Ishikawa (cell line): Measurements from ENCODE around the gene LRRC56.

ENCODE experiments used
- CEBPB ChIP-seq: IDR thresholded peaks from 2 replicates; pipeline ENCODE4 v1.6.1; 2012
- CREB1 ChIP-seq: IDR thresholded peaks from 2 replicates; pipeline ENCODE4 v1.6.1; 2012; ENCODE audit warnings: low read depth
- EGR1 ChIP-seq: IDR thresholded peaks from 2 replicates; pipeline ENCODE4 v1.6.1; 2012
- EP300 ChIP-seq: IDR thresholded peaks from 2 replicates; pipeline ENCODE4 v1.6.1; 2012; ENCODE audit warnings: borderline replicate concordance
- FOXM1 ChIP-seq: IDR thresholded peaks from 2 replicates; pipeline ENCODE4 v1.6.1; 2012; ENCODE audit warnings: low read depth, borderline replicate concordance
- MAX ChIP-seq: IDR thresholded peaks from 2 replicates; pipeline ENCODE4 v1.6.1; 2012
- RAD21 ChIP-seq: IDR thresholded peaks from 2 replicates; pipeline ENCODE4 v1.6.1; 2012; ENCODE audit warnings: low read depth
- TAF1 ChIP-seq: IDR thresholded peaks from 2 replicates; pipeline ENCODE4 v1.6.1; 2012; ENCODE audit warnings: low read depth, mild to moderate bottlenecking
- TEAD4 ChIP-seq: IDR thresholded peaks from 2 replicates; pipeline ENCODE4 v1.6.1; 2012
- YY1 ChIP-seq: IDR thresholded peaks from 2 replicates; pipeline ENCODE4 v1.6.1; 2012; ENCODE audit warnings: low read depth

DNA sequence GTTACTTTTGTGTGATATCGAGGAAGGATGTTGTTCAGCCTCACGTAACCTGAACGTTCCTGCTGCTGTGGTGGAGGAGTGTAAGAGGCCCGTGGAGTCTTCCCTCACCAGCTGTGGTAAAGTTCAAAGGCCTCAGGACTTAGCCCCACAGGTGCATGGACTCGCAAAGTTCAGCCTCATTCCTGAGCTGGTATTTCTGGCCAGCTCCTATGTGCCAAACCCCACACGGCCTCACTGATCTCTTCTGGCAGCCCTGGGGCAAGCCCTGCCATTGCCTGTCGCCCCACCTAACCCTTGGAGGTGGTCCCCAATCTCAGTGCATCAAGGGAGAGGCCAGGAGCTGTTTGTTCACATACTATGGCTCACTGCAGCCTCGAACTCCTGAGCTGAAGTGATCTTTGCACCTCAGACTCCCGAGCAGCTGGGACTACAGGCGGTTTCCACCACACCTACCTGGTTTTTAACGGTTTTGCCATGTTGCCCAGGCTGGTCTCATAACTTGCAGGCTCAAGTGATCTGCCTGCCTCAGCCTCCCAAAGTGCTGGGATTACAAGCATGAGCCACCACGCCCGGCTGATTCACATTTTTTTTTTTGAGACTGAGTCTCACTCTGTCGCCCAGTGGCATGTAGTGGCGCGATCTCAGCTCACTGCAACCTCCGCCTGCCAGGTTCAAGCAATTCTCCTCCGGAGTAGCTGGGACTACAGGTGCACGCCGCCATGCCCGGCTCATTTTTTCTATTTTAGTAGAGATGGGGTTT is 41.1 kb downstream of the LRRC56 start:
- TF ChIP-seq EP300 (no peak), FOXM1 (no peak), CEBPB (no peak), CREB1 (no peak), RAD21 (no peak), EGR1 (no peak), MAX (no peak), TAF1 (no peak), YY1 (no peak), TEAD4 (no peak)
